H1 (cell line): ENCODE data around the gene SFTPA2. TPM values are rescaled to one million over a fixed set of nuclear protein-coding genes. Genes with fewer than 3 reads are reported as not detected.

ENCODE experiments used
- HDAC6 ChIP-seq: IDR thresholded peaks from one replicate; pipeline ENCODE4 v1.7.1; 2012; ENCODE audit warnings: low read depth, mild to moderate bottlenecking, inconsistent platforms, low read length, moderate library complexity
- polyA plus RNA-seq, 7 experiments: library from polyadenylated mRNA; depleted of rRNA in 3 of 7; stranded (reverse) in 5 of 7; unstranded in 2 of 7; fragments of >200 nt in 5 of 7; fragments of 200-250 nt in 2 of 7; gene quantifications; 1 replicate in 5 of 7; 2 replicates in 1 of 7; 4 replicates in 1 of 7; pipeline versions ENCODE4 v1.2.1 to v1.2.3, GENCODE V29; 2011 to 2013; ENCODE audit warnings: missing spikeins in 2 of 7, mixed read lengths in 2 of 7
- total RNA-seq: library from RNA; stranded (reverse); fragmentation: NEBNext Ultra II Directional; extraction: Animal tissue kit (Norgen Biotek cat#: 25700); gene quantifications from 2 replicates; pipeline ENCODE4 v1.2.1, GENCODE V29; 2021
- TF ChIP-seq, protein P1 (sequence below): IDR thresholded peaks from 2 replicates; pipeline ENCODE4 v1.6.1; 2012; ENCODE audit warnings: inconsistent platforms

The SFTPA2 gene
- total and polyA plus RNA-seq, 2 of the 8 experiments (the other 6 are each of a cell fraction or from before 2014, with no cell fraction given): not detected

DNA sequence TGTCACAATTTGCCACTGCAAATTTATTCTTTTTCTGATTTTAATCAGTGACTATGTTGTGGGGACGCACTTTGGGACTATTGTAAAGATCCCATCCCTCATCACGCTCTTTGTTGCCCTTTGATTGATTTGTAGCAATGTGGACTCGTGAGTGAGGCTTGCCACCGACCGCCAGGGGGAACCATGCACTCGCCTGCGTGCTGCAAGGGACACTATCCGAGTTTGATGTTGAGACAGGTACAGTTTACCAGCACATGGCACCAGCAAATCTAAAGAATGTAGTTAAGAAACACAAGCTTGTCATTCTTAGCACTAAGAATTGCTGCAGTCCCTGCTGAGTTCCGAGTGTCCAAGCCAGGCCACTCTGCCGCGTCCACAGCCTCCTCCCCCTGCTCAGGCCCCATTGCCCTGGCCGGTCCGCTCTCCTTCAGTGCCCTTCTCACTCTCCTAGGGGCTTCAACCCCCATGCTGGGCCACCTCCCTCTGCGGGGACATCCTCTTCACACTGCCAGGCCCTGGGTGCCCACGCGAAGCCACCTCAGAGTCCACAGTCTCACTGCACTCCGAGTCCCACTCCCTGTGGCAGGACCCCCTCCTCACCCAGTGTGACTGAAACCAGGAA is 2.0 kb upstream of the SFTPA2 start (continued):
- TF ChIP-seq, protein P1, sequence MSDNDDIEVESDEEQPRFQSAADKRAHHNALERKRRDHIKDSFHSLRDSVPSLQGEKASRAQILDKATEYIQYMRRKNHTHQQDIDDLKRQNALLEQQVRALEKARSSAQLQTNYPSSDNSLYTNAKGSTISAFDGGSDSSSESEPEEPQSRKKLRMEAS: peak; percentile 76
- no peak for TF ChIP-seq HDAC6
- TF ChIP-seq, all 59 proteins: peak for 5
